GM23338 (cell line): Measurements from ENCODE around the gene CD79A. TPM values are rescaled to one million over a fixed set of nuclear protein-coding genes. Genes with fewer than 3 reads are reported as not detected.
A peak's percentile ranks its signal among the peaks of the same experiment; 100 is the strongest.

Experiments
- ATAC-seq: fragments of 200-7000 bp; cut with Tn5 transposase; 3 replicates; pipeline ENCODE4 v1.9.1; 2020
- DNase-seq: peaks from one replicate; pipeline ENCODE4 v3.0.0-alpha.2; 2015; ENCODE audit warnings: low spot score
- H2AFZ ChIP-seq: fragments of 200-600 bp; sonication (generic); 2 replicates; pipeline ENCODE4 v1.8.0; 2016; ENCODE audit warnings: antibody characterized with exemption, mild to moderate bottlenecking, moderate library complexity
- H3F3A ChIP-seq: fragments of 200-600 bp; sonication (generic); replicated peaks from 2 replicates; pipeline ENCODE4 v1.8.0; 2017; ENCODE audit warnings: antibody characterized with exemption, mixed run types, low read depth
- H3K27ac ChIP-seq: fragments of 200-600 bp; sonication (generic); 2 replicates; pipeline ENCODE4 v1.6.1; 2016; ENCODE audit warnings: low read depth
- H3K27me3 ChIP-seq: fragments of 200-600 bp; sonication (generic); 2 replicates; pipeline ENCODE4 v1.8.0; 2016; ENCODE audit warnings: mild to moderate bottlenecking, mixed run types, moderate library complexity; ENCODE audit not compliant: insufficient read depth
- H3K36me3 ChIP-seq: fragments of 200-600 bp; sonication (generic); 2 replicates; pipeline ENCODE4 v1.8.0; 2016; ENCODE audit warnings: mild to moderate bottlenecking; ENCODE audit not compliant: insufficient read depth
- H3K4me1 ChIP-seq: fragments of 200-600 bp; sonication (generic); 2 replicates; pipeline ENCODE4 v1.8.0; 2016; ENCODE audit warnings: mild to moderate bottlenecking, moderate library complexity; ENCODE audit not compliant: insufficient read depth
- H3K4me2 ChIP-seq: fragments of 200-600 bp; sonication (generic); 2 replicates; pipeline ENCODE4 v1.7.1; 2017; ENCODE audit warnings: mixed run types
- H3K4me3 ChIP-seq: fragments of 200-600 bp; sonication (generic); 2 replicates; pipeline ENCODE4 v1.6.1; 2016; ENCODE audit warnings: mixed run types
- H3K79me2 ChIP-seq: fragments of 200-600 bp; sonication (generic); replicated peaks from 2 replicates; pipeline ENCODE4 v1.8.0; 2017; ENCODE audit warnings: mild to moderate bottlenecking; ENCODE audit not compliant: insufficient read depth
- H3K9me2 ChIP-seq: fragments of 200-600 bp; sonication (generic); 2 replicates; pipeline ENCODE4 v1.8.0; 2017; ENCODE audit not compliant: insufficient read depth
- H4K20me1 ChIP-seq: fragments of 200-600 bp; sonication (generic); replicated peaks from 2 replicates; pipeline ENCODE4 v1.8.0; 2017; ENCODE audit warnings: mild to moderate bottlenecking; ENCODE audit not compliant: insufficient read depth
- H3K27ac Mint-ChIP-seq: 2 replicates; pipeline ENCODE4 v1.8.0; 2020; ENCODE audit warnings: inconsistent platforms, mild to moderate bottlenecking, moderate library complexity, mixed read lengths
- H3K27me3 Mint-ChIP-seq: 3 replicates; pipeline ENCODE4 v1.8.0; 2022; ENCODE audit warnings: low read depth, mild to moderate bottlenecking, moderate library complexity, mixed read lengths, inconsistent platforms; ENCODE audit not compliant: insufficient read depth, poor library complexity
- H3K36me3 Mint-ChIP-seq: 3 replicates; pipeline ENCODE4 v1.8.0; 2021; ENCODE audit warnings: low read depth, mild to moderate bottlenecking, inconsistent platforms, moderate library complexity, mixed read lengths
- H3K4me1 Mint-ChIP-seq: 3 replicates; pipeline ENCODE4 v1.8.0; 2020; ENCODE audit warnings: mild to moderate bottlenecking, inconsistent platforms, mixed read lengths
- H3K4me3 Mint-ChIP-seq: 3 replicates; pipeline ENCODE4 v1.8.0; 2021; ENCODE audit warnings: moderate library complexity, mild to moderate bottlenecking, inconsistent platforms, mixed read lengths
- H3K9me3 Mint-ChIP-seq: 3 replicates; pipeline ENCODE4 v1.8.0; 2020; ENCODE audit warnings: moderate library complexity, mild to moderate bottlenecking, inconsistent platforms, mixed read lengths
- CREB1 ChIP-seq: fragments of 250-450 bp; sonication (Bioruptor Pico); IDR thresholded peaks from 2 replicates; pipeline ENCODE4 v1.5.0; 2020; ENCODE audit warnings: low read depth, mild to moderate bottlenecking, moderate library complexity
- ETS1 ChIP-seq: IDR thresholded peaks from 2 replicates; pipeline ENCODE4 v1.6.1; 2016; ENCODE audit warnings: antibody characterized with exemption
- EZH2phosphoT487 ChIP-seq: fragments of 200-600 bp; sonication (generic); IDR thresholded peaks from one replicate; pipeline ENCODE4 v1.8.1; 2018; ENCODE audit warnings: antibody characterized with exemption; ENCODE audit not compliant: unreplicated experiment
- JUNB ChIP-seq: IDR thresholded peaks from one replicate; pipeline ENCODE4 v1.6.1; 2016; ENCODE audit warnings: antibody characterized with exemption; ENCODE audit not compliant: unreplicated experiment
- REST ChIP-seq: IDR thresholded peaks from one replicate; pipeline ENCODE4 v1.6.1; 2018; ENCODE audit warnings: antibody characterized with exemption; ENCODE audit not compliant: unreplicated experiment
- polyA plus RNA-seq: library from polyadenylated mRNA; unstranded; fragments of >200 nt; fragmentation: Nextera tagmentation; extraction: Ambion mirVana; gene quantifications from 2 replicates; pipeline ENCODE4 v1.2.1, GENCODE V29; 2016
- total RNA-seq: library from RNA; depleted of rRNA; stranded (reverse); fragments of >200 nt; shearing (Covaris generic); gene quantifications from 2 replicates; pipeline ENCODE4 v1.2.3, GENCODE V29; 2014
- TF ChIP-seq, protein P1 (sequence below): fragments of 250-450 bp; sonication (Bioruptor Pico); IDR thresholded peaks from 2 replicates; pipeline ENCODE4 v1.5.0; 2020; ENCODE audit warnings: mild to moderate bottlenecking, moderate library complexity
- TF ChIP-seq, protein P2 (sequence below), 2 experiments: fragments of 200-600 bp in 1 of 2; sonication (generic) in 1 of 2; conservative IDR thresholded peaks; 2 replicates each; pipeline versions ENCODE4 v1.5.1 to v1.6.1; 2016 to 2017; ENCODE audit warnings: antibody characterized with exemption in 2 of 2, low read depth in 2 of 2, mild to moderate bottlenecking in 2 of 2, moderate library complexity in 1 of 2

CD79A gene
- total and polyA plus RNA-seq, 2 experiments from 2014 or later: 0.27 TPM; not detected in 1

GRCh38 chr19:41844601-41845000 is 32.5 kb upstream of the CD79A start, which contains the start of gene LYPD4 (continued):
- TF ChIP-seq REST (no peak), EZH2phosphoT487 (no peak)
- TF ChIP-seq, protein P1, sequence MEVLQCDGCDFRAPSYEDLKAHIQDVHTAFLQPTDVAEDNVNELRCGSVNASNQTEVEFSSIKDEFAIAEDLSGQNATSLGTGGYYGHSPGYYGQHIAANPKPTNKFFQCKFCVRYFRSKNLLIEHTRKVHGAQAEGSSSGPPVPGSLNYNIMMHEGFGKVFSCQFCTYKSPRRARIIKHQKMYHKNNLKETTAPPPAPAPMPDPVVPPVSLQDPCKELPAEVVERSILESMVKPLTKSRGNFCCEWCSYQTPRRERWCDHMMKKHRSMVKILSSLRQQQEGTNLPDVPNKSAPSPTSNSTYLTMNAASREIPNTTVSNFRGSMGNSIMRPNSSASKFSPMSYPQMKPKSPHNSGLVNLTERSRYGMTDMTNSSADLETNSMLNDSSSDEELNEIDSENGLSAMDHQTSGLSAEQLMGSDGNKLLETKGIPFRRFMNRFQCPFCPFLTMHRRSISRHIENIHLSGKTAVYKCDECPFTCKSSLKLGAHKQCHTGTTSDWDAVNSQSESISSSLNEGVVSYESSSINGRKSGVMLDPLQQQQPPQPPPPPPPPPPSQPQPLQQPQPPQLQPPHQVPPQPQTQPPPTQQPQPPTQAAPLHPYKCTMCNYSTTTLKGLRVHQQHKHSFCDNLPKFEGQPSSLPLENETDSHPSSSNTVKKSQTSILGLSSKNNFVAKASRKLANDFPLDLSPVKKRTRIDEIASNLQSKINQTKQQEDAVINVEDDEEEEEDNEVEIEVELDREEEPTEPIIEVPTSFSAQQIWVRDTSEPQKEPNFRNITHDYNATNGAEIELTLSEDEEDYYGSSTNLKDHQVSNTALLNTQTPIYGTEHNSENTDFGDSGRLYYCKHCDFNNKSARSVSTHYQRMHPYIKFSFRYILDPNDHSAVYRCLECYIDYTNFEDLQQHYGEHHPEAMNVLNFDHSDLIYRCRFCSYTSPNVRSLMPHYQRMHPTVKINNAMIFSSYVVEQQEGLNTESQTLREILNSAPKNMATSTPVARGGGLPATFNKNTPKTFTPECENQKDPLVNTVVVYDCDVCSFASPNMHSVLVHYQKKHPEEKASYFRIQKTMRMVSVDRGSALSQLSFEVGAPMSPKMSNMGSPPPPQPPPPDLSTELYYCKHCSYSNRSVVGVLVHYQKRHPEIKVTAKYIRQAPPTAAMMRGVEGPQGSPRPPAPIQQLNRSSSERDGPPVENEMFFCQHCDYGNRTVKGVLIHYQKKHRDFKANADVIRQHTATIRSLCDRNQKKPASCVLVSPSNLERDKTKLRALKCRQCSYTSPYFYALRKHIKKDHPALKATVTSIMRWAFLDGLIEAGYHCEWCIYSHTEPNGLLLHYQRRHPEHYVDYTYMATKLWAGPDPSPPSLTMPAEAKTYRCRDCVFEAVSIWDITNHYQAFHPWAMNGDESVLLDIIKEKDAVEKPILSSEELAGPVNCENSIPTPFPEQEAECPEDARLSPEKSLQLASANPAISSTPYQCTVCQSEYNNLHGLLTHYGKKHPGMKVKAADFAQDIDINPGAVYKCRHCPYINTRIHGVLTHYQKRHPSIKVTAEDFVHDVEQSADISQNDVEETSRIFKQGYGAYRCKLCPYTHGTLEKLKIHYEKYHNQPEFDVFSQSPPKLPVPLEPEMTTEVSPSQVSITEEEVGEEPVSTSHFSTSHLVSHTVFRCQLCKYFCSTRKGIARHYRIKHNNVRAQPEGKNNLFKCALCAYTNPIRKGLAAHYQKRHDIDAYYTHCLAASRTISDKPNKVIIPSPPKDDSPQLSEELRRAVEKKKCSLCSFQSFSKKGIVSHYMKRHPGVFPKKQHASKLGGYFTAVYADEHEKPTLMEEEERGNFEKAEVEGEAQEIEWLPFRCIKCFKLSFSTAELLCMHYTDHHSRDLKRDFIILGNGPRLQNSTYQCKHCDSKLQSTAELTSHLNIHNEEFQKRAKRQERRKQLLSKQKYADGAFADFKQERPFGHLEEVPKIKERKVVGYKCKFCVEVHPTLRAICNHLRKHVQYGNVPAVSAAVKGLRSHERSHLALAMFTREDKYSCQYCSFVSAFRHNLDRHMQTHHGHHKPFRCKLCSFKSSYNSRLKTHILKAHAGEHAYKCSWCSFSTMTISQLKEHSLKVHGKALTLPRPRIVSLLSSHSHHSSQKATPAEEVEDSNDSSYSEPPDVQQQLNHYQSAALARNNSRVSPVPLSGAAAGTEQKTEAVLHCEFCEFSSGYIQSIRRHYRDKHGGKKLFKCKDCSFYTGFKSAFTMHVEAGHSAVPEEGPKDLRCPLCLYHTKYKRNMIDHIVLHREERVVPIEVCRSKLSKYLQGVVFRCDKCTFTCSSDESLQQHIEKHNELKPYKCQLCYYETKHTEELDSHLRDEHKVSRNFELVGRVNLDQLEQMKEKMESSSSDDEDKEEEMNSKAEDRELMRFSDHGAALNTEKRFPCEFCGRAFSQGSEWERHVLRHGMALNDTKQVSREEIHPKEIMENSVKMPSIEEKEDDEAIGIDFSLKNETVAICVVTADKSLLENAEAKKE (CRISPR knock-in tag): no peak

GRCh38 chr19:41845001-41845050 is 32.3 kb upstream of the CD79A start, which contains the start of gene DMRTC2:
Gene DMRTC2, plus strand, starts transcription at chr19:41845042. Its CDS starts 2,387 bp downstream, at chr19:41847429.
- H3K27me3 Mint-ChIP-seq: peaks cover 18% of the 10 kb centered on the region
- H3K9me3 Mint-ChIP-seq: peaks cover 14% of the 10 kb centered on the region; the same call in 2 of the 3 replicates
- no peaks in the 10 kb centered on the region for H3F3A ChIP-seq

More at GRCh38 chr19:41845001-41845050, 32.3 kb upstream of the CD79A start, which contains the start of gene DMRTC2:
- Histone ChIP-seq H3K79me2 (no peaks in the 10 kb centered on the region), H3K27ac (no peak within 1 kb of the TSS), H3K27me3 (no peaks in the 10 kb centered on the region), H2AFZ (peak within 1 kb of the TSS; percentile 81), H3K9me2 (no peaks in the 10 kb centered on the region), H3K4me3 (no peak within 1 kb of the TSS), H3K4me1 (no peaks in the 10 kb centered on the region), H3K4me2 (no peak within 1 kb of the TSS), H4K20me1 (no peaks in the 10 kb centered on the region), H3K36me3 (no peaks in the 10 kb centered on the region)
- no peak within 1 kb of the TSS for H3K27ac Mint-ChIP-seq
- DNase-seq: no peak
- H3K4me3 Mint-ChIP-seq: no peak within 1 kb of the TSS; the same call in 2 of the 3 replicates
- peaks cover 5% of the 10 kb centered on the region; the same call in 2 of the 3 replicates for H3K36me3 Mint-ChIP-seq
- no peak for TF ChIP-seq CREB1 (CRISPR knock-in tag)
- no peak for TF ChIP-seq ETS1
- no peak for TF ChIP-seq REST
- TF ChIP-seq JUNB: no peak
- TF ChIP-seq, protein P2, sequence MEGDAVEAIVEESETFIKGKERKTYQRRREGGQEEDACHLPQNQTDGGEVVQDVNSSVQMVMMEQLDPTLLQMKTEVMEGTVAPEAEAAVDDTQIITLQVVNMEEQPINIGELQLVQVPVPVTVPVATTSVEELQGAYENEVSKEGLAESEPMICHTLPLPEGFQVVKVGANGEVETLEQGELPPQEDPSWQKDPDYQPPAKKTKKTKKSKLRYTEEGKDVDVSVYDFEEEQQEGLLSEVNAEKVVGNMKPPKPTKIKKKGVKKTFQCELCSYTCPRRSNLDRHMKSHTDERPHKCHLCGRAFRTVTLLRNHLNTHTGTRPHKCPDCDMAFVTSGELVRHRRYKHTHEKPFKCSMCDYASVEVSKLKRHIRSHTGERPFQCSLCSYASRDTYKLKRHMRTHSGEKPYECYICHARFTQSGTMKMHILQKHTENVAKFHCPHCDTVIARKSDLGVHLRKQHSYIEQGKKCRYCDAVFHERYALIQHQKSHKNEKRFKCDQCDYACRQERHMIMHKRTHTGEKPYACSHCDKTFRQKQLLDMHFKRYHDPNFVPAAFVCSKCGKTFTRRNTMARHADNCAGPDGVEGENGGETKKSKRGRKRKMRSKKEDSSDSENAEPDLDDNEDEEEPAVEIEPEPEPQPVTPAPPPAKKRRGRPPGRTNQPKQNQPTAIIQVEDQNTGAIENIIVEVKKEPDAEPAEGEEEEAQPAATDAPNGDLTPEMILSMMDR (conservative IDR thresholded peaks at IDR 0.05; ENCODE audit: low read depth in 2 of 2): no peak
- no peak for ATAC-seq
- no peaks in the 10 kb centered on the region; the same call in 2 of the 3 replicates for H3K4me1 Mint-ChIP-seq
